A549 treated with DMSO at 1 μM for 4 hours (cell line): ENCODE data around the gene RDH8. TPM values are rescaled to one million over a fixed set of nuclear protein-coding genes. Genes with fewer than 3 reads are reported as not detected.

Experiments used
- total RNA-seq: library from RNA; stranded (reverse); fragments of 200-300 nt; extraction: Qiagen RNA extraction; gene quantifications from 5 replicates; pipeline ENCODE4 v1.2.3, GENCODE V29; 2022; ENCODE audit warnings: low read depth

The RDH8 gene
- total RNA-seq: 0.26 to 0.63 TPM (median 0.44 TPM) in 5 replicates

GRCh38 chr19:10013316-10013715 is at the start of gene RDH8:
Gene RDH8 (plus strand): TSS chr19:10013483. CDS start chr19:10013498, 15 bp downstream.

GRCh38 chr19:10010247-10010691 is 3.0 kb upstream of the RDH8 start, which contains the start of gene COL5A3:
Gene COL5A3 (minus strand): TSS chr19:10010504. CDS start chr19:10010385, 119 bp downstream.

Other genes starting within 250 kb of the RDH8 start
- 0.81 to 2.1 TPM (median 1.2 TPM) in 5 replicates for gene ZNF846, start 244.7 kb upstream of the RDH8 start, total RNA-seq
- 12.5 to 13.5 TPM (median 13.1 TPM) in 5 replicates for gene FBXL12, start 194.4 kb upstream of the RDH8 start, total RNA-seq
- 383 to 465 TPM (median 403 TPM) in 5 replicates for gene UBL5, start 185.6 kb upstream of the RDH8 start, total RNA-seq
- gene PIN1, start 178.2 kb upstream of the RDH8 start, total RNA-seq: 61.3 to 76.3 TPM (median 72.9 TPM) in 5 replicates
- gene OLFM2, start 77.0 kb upstream of the RDH8 start, total RNA-seq: 10.3 to 13.4 TPM (median 12.6 TPM) in 5 replicates
- gene COL5A3, start 3.0 kb upstream of the RDH8 start, total RNA-seq: 4.1 to 5.4 TPM (median 4.2 TPM) in 5 replicates
- 7.2 to 8.4 TPM (median 8.2 TPM) in 5 replicates for gene SHFL, start 72.8 kb downstream of the RDH8 start, total RNA-seq
- 0.05 to 0.13 TPM (median 0.10 TPM) in 3 of 5 replicates, not detected in the others for gene ANGPTL6, start 89.2 kb downstream of the RDH8 start, total RNA-seq
- 46.3 to 65.6 TPM (median 52.4 TPM) in 5 replicates for gene PPAN, start 92.9 kb downstream of the RDH8 start, total RNA-seq
- gene P2RY11, start 98.2 kb downstream of the RDH8 start, total RNA-seq: 7.0 to 12.1 TPM (median 7.4 TPM) in 5 replicates
- gene EIF3G, start 106.4 kb downstream of the RDH8 start, total RNA-seq: 150 to 181 TPM (median 162 TPM) in 5 replicates
- gene DNMT1, start 181.5 kb downstream of the RDH8 start, total RNA-seq: 54.7 to 71.6 TPM (median 67.8 TPM) in 5 replicates
- 1.1 to 1.6 TPM (median 1.2 TPM) in 5 replicates for gene S1PR2, start 217.8 kb downstream of the RDH8 start, total RNA-seq
- gene MRPL4, start 238.7 kb downstream of the RDH8 start, total RNA-seq: 61.4 to 79.0 TPM (median 69.4 TPM) in 5 replicates